GM21360 (cell line): ENCODE data around the gene SCN3A.

ENCODE experiments used
- ATAC-seq: cut with Tn5 transposase; IDR thresholded peaks from one replicate; pipeline ENCODE4 v1.9.1; 2021; ENCODE audit warnings: mild to moderate bottlenecking, moderate library complexity; ENCODE audit not compliant: unreplicated experiment

SCN3A gene

GRCh38 chr2:165113414-165113813 lies 90.4 kb downstream of the SCN3A start:
- ATAC-seq = no peak

GRCh38 chr2:165112789-165113188 lies 91.1 kb downstream of the SCN3A start:
- no peak for ATAC-seq

- no peak for ATAC-seq
Observed at GRCh38 chr2:165112133-165112573, 91.7 kb downstream of the SCN3A start.

- ATAC-seq = no peak
Observed at GRCh38 chr2:165110394-165110793, 93.5 kb downstream of the SCN3A start.

GRCh38 chr2:165109915-165110314 lies 93.9 kb downstream of the SCN3A start:
- no peak for ATAC-seq

- no peak for ATAC-seq
Observed at GRCh38 chr2:165105926-165106325, 97.9 kb downstream of the SCN3A start.

GRCh38 chr2:165087933-165088901 lies 115.6 kb downstream of the SCN3A start:
- no peak for ATAC-seq

- ATAC-seq = no peak
Observed at GRCh38 chr2:165086337-165086736, 117.5 kb downstream of the SCN3A start.

GRCh38 chr2:165083326-165083725 lies 120.5 kb downstream of the SCN3A start:
- ATAC-seq = no peak

GRCh38 chr2:165082479-165082878 lies 121.4 kb downstream of the SCN3A start:
- ATAC-seq = no peak

GRCh38 chr2:165081276-165081675 lies 122.6 kb downstream of the SCN3A start:
- ATAC-seq = no peak

- ATAC-seq = no peak
Observed at GRCh38 chr2:165079432-165079831, 124.4 kb downstream of the SCN3A start.

- no peak for ATAC-seq
Observed at GRCh38 chr2:165078913-165079312, 124.9 kb downstream of the SCN3A start.

- ATAC-seq = no peak
Observed at GRCh38 chr2:165074884-165075283, 129.0 kb downstream of the SCN3A start.

- no peak for ATAC-seq
Observed at GRCh38 chr2:165074323-165074722, 129.5 kb downstream of the SCN3A start.

- no peak for ATAC-seq
Observed at GRCh38 chr2:165070076-165070475, 133.8 kb downstream of the SCN3A start.

GRCh38 chr2:165069151-165069550 lies 134.7 kb downstream of the SCN3A start:
- no peak for ATAC-seq

GRCh38 chr2:165068487-165068757 lies 135.4 kb downstream of the SCN3A start:
- ATAC-seq = no peak

- ATAC-seq = no peak
Observed at GRCh38 chr2:165067643-165068486, 136.0 kb downstream of the SCN3A start.

GRCh38 chr2:165064743-165065142 lies 139.1 kb downstream of the SCN3A start:
- no peak for ATAC-seq

- ATAC-seq = no peak
Observed at GRCh38 chr2:165060411-165060810, 143.4 kb downstream of the SCN3A start.
